Activated effector memory CD4-positive, alpha-beta T cell treated with anti-CD3 and anti-CD28 coated beads, Interleukin-2, amount 50 U/mL, for 16 hours (primary cell): ENCODE measurements around the gene LETM1.

ENCODE experiments used
- DNase-seq: peaks from one replicate; pipeline ENCODE4 v3.0.0-alpha.2; 2020

LETM1 gene

DNA sequence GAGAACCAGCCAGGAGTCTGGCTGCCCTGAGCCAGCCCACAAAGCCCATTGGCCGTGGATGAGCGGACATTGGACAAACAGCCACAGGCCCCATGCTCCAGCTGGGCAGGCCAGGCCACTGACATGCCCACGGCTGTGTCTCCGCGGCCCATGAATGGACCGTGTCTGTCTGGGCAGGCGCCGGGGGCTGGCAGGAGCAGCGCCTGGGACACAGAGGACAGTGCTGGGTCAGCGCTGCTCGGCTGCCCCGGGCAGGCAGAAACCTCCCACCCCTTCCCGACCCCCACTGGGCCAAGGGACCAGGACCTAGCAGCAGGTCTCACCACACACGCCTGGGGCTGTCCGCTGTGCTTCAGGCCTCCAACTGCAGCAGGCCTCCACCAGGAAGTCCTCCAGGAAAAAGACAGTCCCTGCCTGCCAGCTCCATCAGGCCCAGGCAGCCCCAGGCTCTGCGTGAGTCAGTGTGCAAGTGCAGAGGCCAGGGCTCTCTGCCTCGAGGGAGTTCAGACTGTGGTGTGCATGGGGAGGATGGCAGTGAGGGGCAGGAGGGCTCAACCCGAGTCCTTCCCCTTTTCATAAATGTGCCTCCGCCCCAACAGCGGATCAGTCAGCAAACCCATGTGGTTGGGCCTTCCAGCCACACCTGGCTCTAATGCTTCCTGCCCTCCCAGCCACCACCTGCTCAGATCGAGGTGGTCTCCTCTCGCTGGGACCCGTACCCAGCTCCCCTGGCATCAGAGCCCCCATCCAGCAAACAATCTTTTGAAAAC, 80.0 kb downstream of the LETM1 start:
- DNase-seq: no peak

DNA sequence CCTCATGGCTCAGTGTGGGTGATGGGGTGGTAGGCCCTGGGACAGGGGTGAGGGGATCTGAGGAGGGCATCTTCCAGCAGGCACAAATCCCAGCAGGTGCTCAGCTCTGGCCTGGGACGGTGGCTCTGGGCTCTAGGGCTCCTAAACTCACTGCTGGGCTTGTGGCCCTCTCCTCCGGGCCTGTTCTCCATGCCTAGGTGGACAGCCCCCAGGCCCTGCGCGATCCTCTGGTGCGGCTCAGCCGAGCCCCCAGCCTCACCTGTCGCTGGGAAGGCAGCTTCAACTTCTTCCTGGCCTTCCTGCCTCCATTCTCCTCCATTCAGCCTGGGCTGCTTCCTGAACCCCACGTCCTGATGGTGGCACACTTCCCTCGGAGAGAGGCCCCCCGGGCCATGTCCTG, 82.2 kb downstream of the LETM1 start:
- DNase-seq: no peak

DNA sequence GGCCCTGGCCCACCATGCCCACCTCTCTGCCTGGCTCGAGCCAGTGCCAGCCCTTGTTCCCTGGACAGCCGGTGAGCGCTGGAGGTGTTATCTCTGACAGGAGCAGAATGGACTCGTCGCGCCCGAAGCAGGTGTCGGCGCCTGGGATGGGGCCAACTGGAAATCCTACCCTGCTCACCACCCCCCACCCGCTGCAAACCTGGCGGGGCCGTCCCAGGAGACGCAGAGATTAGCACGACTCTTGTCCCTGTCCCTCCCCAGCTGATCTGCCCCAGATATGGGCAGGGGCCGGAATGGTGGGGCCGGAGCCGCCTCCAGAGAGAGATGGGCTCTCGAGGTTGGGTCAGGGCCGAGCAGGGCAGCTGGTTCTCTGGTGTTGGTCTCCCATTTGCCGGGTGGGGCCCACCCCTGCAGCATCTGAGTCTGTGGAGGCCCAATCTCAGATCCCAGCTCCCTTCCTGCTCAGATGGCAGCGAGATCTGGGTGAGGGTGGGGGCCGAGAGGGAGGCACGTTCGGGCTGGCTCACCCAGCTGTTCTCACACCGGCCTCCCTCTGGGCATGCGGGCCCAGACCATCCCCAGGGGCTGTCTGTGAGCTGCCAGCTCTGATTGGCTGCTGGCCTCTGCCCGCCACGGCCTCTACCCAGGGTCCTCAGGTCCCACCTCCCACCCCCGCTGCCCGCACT, 83.0 kb downstream of the LETM1 start:
- no peak for DNase-seq

DNA sequence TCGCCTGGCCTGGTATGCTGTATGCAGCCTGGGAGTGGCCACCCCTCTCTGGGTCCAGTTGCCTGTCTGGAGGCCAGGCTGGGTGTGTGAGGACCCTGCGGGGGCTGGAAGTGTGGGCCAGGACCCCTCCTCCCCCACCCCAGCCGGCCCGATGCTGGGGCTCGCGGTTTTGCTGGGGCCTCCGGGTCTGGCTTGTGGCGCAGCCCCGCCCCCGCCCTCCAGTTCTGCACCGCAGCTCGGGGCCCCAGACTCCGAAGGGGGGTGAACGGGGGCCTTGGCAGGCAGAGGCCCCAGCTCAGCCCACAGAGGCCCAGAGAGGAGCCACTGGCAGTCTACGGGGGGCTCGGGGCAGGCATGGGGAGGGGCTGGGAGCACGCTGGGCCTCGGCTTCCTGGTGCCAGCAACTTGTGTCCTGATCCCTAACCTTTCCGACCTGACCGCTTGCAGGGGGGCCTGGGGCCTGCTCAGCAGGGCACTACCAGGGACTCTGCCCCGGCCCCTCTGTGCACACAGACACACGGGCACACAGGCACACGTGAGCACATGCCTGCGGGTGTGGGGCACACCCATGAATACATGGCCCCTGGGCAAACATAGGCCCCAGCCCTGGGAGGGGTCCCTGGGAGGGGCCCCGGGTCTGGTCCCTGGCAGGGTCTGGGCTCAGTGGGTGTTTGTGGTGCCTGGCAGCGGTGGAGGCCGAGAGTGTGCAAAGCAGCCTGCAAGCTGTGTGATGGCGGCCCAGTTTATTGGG, 84.2 kb downstream of the LETM1 start:
- DNase-seq: no peak

DNA sequence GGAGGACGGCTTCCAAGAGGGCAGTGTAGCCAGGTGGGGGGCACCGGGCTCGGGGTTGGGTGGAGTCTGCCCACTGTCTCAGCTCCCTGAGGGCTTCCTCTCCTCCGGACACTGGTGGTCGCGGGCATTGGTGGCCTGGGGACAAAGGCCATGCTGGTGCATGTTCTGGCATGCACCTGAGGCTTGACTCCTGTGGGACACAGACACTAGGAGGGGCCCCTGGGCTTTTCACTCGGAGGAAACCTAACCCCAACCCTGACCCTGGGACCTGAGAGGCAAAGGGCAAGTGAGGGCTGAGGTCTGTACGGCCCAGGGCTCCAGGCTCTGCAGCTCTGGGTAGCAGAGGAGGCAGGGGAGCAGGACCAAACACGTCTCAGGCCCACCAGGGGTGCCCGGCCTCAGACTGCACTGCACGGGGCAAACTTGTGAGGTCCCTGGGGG, 85.1 kb downstream of the LETM1 start:
- no peak for DNase-seq

DNA sequence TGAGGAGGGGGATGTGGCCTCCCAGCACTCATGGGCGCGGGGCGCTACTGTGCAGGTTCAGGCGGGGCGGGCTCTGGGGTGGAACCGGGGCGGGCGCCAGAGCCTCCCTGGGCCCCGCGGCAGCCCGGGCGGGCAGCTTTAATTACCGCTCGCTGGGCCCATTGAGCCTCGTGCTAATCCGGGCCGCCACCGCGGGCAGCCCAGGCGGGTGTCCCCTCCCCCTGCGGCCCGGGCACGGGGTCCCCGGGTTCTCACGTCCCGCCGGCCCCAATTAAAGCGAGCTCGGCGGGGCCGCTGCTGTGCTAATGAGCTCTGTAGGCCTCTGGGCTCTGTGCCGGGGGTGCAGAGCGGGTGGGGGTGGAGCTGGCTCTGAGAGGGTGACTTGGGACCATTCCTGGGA, 85.7 kb downstream of the LETM1 start:
- no peak for DNase-seq

DNA sequence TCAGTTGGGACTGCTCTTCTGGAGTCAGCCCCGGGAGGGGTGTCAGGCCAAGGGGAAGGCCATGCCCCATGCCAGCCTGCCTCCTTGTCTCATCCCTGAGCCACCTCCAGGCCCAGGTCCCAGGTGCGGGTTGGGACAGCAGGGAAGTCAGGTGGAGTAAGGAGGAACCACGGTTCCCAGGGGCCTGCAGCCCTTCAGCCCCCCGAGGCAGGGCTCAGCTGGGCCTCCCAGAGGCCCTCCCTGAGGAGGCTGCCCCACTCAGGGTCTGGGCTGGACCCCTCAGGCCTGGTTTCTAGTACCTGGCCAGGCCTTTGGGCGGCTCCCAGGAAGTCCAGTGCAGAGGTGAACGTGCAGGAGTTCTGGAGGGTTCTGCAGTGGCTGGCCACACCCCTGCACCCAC, 86.3 kb downstream of the LETM1 start:
- DNase-seq: no peak

DNA sequence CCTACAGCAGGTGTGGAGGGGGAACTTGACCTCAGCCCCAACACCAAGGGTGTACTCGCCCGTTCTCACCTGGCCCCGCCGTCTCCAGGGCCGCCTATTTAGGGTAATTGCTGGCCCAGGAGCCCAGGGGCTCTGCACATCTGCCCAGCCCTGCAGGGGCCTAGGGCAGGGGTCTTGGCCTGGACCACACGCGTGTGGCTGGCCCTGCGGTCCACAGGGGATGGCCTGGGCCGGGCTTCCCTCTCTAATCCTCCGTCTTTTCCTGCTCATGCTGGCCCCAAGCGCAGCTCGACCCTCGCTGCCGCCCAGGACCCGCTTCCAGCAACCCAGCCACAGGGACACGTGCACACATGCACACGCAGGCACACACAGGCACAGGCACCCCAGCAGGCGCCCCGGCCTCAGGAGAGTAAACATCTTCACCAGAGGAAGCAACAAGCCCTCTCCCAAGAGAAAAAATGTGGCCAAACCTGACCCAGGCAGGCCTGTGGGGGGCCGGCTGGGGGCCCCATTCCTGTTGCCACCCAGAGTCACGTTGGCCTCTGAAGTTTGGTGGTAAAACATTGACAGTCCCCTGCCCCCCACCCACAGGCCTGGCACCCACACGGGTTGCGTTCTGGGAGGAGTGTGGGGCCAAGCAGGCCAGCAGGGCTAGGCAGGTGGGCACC, 87.5 kb downstream of the LETM1 start:
- no peak for DNase-seq

DNA sequence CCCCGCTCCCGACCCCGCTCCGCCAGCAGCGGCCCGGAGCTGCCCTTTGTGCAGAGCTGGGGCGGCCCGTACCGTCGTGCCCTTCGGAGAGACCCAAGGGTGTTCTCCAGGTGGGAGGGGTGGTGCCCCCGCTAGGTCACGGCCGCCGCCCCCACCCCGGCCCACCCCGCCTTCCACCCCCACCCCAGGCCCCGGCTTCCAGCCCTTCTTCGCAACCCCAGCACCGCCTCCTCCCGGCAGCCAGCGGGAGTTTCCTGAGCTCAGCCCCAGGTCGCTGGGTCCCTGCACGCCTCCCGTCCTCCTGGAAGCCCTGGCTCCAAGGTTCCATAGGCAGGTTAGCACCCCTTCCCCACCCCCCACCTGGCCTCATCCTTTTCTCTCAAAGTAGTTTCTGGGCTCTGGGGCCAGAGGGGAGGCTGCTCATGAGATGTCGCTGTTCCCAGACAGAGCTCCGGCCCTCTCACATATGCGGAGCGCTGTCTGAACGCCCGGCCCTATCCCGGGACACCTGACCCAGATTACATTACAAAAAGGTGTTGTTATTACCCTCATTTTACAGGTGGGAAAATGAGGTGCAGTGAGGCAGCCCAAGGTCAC, 88.1 kb downstream of the LETM1 start:
- peak; percentile 67 for DNase-seq

DNA sequence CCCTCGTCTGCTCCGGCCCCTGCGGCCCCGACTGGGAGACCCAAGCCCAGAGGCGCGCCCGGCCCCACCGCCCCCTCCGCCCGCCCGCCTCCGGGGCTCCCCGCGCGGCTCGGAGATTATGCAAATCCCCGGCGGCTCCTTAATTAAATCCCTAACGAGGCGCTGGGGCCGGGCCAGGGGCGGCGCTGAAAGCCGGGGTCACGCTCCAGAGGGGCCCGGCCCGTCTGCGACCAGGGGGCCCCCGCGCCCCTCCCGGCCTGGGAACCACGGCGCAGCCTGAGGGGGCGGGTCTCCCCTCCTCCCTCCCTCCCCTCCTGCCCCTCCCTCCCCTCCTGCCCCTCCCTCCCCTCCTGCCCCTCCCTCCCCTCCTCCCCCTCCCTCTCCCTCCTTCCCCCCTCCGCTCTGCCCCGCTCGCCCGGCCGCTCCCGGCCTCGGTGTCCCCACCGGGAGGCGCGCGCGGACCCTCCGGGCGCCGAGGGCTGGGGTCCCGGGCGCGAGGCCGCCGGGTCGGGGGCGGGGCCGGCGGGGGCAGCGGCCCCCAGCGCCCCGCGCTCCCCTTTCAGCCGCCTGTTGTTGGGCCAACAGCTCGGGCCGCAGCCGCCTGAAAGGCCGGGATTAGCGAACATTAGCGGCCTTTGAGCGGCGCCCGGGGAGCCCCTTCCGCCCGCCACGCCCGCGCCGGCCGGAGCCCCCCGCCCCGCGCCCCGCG, 88.7 kb downstream of the LETM1 start:
- no peak for DNase-seq

DNA sequence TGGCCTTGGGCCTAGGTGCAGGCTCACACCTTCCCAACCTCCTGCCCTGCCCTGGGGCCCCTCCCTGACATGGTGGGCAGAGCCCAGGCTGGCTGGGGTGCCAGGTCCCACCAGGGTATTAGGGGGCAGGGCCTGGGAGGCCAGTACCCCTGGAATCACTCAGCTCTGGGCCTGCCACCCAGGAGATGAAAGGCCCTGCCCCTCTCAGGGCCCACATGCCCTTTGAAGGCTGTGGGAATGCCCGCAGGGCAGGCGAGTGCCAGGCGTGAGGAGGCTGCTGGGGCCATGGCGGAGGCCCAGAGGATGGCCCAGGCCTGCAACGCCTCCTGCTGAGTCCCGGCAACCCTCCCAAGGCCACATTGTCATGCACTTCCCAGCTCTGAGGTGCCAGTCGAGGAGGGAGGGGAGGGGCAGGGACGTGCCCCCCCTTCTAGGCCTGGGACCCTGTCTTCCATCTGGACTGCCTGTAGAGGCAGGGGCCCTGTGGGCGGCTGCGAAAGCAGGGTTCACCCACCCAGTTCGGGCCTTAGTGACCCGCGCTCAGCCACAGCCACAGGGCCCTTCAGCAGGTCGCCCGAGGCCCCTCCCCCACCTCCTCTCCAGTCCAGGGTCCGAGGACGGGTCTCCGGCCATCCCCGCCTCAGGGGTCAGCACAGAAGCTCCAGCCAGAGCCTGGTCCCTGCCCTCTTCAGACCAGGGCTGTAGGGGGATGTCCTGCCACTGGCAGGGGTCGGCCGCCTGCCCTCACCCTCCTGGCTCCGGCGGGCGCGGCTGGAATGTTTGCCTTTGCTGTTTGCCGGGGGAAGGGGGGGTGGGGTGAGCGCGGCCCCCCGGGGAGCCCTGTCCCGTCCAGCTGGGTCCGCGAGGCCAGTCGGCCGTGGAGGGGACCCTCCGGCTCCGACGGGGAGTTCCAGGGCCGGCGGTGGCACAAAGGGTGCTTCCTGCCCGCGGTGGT, 89.6 kb downstream of the LETM1 start:
- no peak for DNase-seq

DNA sequence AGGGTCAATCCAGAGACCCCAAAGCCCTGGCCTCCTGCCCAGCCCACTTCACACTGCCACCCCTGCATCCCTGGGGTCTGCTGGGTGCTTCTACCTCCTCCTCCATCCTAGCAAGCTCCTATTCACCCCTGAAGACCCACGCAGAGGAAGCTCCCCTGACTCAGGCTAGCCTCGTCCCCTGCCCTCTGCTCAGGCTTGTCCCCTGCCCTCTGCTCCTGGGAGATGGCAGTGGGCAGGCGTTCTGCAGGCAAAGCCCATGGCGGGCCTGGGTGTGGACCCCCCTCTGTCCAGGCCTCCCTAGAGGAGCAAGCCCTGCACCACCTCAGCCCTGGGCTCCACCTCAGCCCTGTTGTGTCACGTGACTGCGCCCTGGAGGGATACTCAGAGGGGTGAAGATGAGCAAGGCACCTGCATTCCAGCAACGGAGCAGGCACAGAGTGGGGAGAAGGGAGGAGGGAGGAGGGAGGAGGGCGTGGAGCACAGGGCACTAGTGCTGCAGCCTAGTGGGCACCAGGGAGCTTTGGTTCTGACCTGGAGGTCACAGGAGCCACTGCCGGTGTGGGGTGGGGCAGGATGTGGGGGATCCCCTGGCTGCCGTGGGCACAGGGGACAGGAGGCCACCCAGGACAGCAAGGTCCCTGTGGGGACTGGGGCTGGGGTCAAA, 90.4 kb downstream of the LETM1 start:
- DNase-seq: no peak

DNA sequence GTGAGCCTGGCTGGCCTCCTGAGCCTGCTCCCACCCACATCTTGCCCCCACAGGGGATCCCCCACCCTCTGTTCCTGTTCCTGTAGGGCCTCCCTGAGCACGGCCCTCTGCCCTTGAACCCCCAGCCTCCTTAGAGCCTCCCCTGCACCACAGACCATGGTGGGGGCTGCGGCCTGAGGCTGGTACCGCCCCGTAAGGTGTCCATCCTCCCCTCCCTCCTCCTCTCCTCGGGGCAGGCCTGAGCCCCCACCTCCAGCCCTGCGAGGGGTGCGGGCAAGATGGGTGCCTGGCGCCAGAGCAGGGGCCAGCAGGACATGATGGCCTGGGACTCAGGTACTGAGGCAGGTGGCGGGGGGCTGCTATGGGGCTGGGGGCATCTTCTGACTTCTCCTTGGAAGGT, 91.3 kb downstream of the LETM1 start:
- no peak for DNase-seq

DNA sequence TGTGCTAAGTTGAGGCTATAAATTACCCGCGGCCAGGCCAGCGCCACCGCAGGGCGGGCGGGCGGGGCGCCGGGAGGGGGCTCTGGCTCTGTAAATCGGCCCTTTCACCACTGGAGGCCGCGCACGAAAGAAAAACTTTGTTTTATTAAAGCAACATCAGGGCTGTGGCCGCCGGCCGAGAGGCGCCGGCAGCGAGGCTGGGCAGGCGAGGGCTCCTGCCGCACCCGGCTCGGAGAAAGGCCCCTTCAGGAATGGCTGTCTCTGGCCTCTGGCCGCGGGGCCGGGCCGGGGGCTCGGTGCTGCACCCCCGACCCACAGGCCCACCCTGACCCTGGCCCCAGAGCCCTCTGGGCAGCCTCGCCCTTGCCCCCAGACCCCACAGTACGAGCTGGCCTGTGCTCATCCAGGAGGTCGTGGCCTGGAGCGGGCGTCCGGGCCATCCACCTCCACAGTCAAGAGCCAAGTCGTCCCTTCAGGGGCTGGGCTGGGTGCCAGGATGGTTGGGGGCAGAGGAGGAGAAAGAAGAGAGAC, 92.3 kb downstream of the LETM1 start:
- no peak for DNase-seq

DNA sequence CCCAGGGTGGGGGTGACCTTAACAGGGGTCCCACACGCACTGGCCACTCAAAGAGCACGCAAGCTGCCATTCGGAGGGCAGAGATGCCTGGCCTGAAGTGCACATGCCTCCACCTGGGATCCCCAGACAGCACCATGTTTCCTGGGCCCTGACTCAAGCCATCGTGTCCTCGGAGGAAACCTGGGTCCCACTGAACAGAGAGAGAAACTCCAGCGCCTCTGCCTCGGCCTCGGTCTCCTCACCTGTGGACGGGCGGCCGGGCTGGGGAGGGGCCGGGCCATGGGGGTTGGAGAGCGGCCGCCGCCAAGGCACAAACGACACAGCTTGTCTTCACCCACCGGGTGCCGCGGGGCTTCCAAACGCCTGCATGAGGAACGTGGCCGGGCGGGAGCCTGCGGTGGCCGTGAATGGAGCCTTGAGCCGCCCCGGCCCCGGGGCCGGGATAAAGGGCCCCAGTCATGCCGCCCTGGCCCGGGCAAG, 92.8 kb downstream of the LETM1 start:
- no peak for DNase-seq

DNA sequence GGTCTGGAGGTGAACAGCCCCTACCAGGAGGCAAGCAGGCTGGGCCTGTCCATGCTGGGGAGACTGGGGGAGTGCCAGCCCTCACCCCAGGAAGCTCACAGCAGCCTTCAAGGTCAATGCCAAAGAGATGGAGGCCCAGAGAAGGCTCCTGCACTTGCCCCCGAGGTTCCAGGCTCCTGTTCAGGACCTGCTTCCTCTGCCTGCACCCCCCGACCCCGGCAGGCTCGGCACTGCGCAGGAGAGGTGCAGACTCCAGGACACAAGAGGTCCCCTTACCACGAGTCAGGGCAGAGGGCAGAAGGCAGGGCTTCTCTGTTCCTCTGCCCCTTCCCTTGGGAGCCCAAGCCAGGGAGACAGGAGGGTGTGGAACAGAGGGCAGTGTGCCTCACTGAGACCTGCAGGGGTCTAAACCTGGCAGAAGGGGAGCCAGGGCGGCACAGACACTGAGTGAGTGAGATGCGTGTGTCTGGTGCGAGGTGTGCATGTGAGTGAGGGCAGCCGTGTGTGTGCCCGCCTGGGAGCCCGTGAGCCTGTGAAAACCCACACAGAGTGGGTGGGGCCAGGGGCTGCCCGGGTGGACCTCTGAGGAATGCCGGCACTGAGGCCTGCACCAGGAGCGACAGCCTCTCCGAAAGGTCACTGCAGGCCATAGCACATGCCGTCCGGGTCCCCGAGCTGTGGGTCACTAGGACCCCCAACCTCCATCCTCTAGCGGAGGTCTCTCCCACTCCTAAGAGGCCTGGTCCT, 93.5 kb downstream of the LETM1 start:
- DNase-seq: no peak
